K562 (cell line): Measurements from ENCODE around the gene ACTN1. TPM values are rescaled to one million over a fixed set of nuclear protein-coding genes. Genes with fewer than 3 reads are reported as not detected.
A peak's percentile ranks its signal among the peaks of the same experiment; 100 is the strongest.

Experiments
- ATAC-seq: fragments of 200-7000 bp; cut with Tn5 transposase; 3 replicates; pipeline ENCODE4 v1.9.1; 2020; ENCODE audit warnings: moderate library complexity
- BruUV-seq: library from RNA; stranded (reverse); fragments of 400-500 nt; replicated peaks from 2 replicates; lab custom pipeline; 2021; lab: Mats Ljungman, UMichigan
- CTCF ChIA-PET: fragments of 300-600 bp; formaldehyde crosslinking; extraction: SDS; loops from one replicate; lab custom pipeline; 2021; ENCODE audit warnings: low intra/inter-chr PET ratio; lab: Yijun Ruan, JAX
- POLR2A ChIA-PET: fragments of 300-600, 350-650 bp; sonication (Branson Sonifier 250); formaldehyde crosslinking; extraction: SDS; loops from one replicate; lab custom pipeline; 2021; ENCODE audit warnings: antibody characterized with exemption, inconsistent platforms; lab: Yijun Ruan, JAX
- DNase-seq, 4 experiments: peaks; one replicate each; pipeline versions ENCODE4 v3.0.0 to v3.0.0-alpha.2; 2011 to 2018; ENCODE audit warnings: low spot score in 3 of 4, mixed read lengths in 3 of 4; ENCODE audit errors: extremely low read depth in 1 of 4
- FAIRE-seq: peaks from 2 replicates; lab custom pipeline; 2011; peaks lifted over from hg19 to GRCh38; lab: Jason Lieb, UNC
- H2AFZ ChIP-seq: 2 replicates; pipeline ENCODE4 v1.6.0; 2011; ENCODE audit warnings: low read depth, low read length, control low read depth, inconsistent platforms
- H3K27ac ChIP-seq: fragments of 200-600 bp; 3 replicates; pipeline ENCODE4 v1.8.0; 2011; ENCODE audit warnings: low read depth, mild to moderate bottlenecking, control low read depth, inconsistent platforms, low read length, moderate library complexity, mixed read lengths; ENCODE audit errors: extremely low read depth
- H3K27me3 ChIP-seq, 2 experiments: fragments of 300-600 bp in 1 of 2; 2 replicates in 1 of 2; 3 replicates in 1 of 2; pipeline versions ENCODE4 v1.6.0 to v1.8.0; 2011; ENCODE audit warnings: inconsistent platforms in 2 of 2, low read length in 2 of 2, mild to moderate bottlenecking in 1 of 2, mixed read lengths in 1 of 2, moderate library complexity in 1 of 2; ENCODE audit not compliant: control insufficient read depth in 2 of 2, insufficient read depth in 2 of 2
- H3K36me3 ChIP-seq: fragments of 300-600 bp; 3 replicates; pipeline ENCODE4 v1.8.0; 2011; ENCODE audit warnings: mild to moderate bottlenecking, low read length, inconsistent platforms; ENCODE audit not compliant: control insufficient read depth, insufficient read depth
- H3K4me1 ChIP-seq, 2 experiments: fragments of 200-600 bp in 1 of 2; replicated peaks in 1 of 2; 2 replicates in 1 of 2; 3 replicates in 1 of 2; pipeline versions ENCODE4 v1.5.1 to v1.8.0; 2011; ENCODE audit warnings: inconsistent platforms in 2 of 2, low read length in 2 of 2, mild to moderate bottlenecking in 1 of 2, mixed read lengths in 1 of 2, moderate library complexity in 1 of 2; ENCODE audit not compliant: control insufficient read depth in 2 of 2, insufficient read depth in 2 of 2
- H3K4me2 ChIP-seq: 2 replicates; pipeline ENCODE4 v1.6.1; 2011; ENCODE audit warnings: low read length, control low read depth, inconsistent platforms, mixed read lengths; ENCODE audit not compliant: insufficient read depth
- H3K4me3 ChIP-seq: fragments of 200-600 bp; sonication (generic), shearing (Covaris generic); 2 replicates; pipeline ENCODE4 v1.5.1; 2016; ENCODE audit warnings: control low read depth, inconsistent platforms
- H3K79me2 ChIP-seq: fragments of 200-600 bp; 3 replicates; pipeline ENCODE4 v1.8.0; 2011; ENCODE audit warnings: low read length, inconsistent platforms; ENCODE audit not compliant: control insufficient read depth, insufficient read depth
- H3K9ac ChIP-seq, 2 experiments: 2 replicates each; pipeline versions ENCODE4 v1.6.0 to v1.6.1; 2011; ENCODE audit warnings: low read depth in 2 of 2, low read length in 2 of 2, control low read depth in 1 of 2, inconsistent platforms in 1 of 2, mild to moderate bottlenecking in 1 of 2, mixed read lengths in 1 of 2; ENCODE audit not compliant: insufficient read depth in 1 of 2
- H3K9me1 ChIP-seq: one replicate; pipeline ENCODE4 v1.6.0; 2011; ENCODE audit warnings: inconsistent platforms, mild to moderate bottlenecking, low read length, moderate library complexity; ENCODE audit not compliant: control insufficient read depth, insufficient read depth
- H3K9me3 ChIP-seq: replicated peaks from 2 replicates; pipeline ENCODE4 v1.5.1; 2011; ENCODE audit warnings: low read depth, low read length, inconsistent platforms; ENCODE audit not compliant: control insufficient read depth, insufficient read depth
- H4K20me1 ChIP-seq: replicated peaks from 2 replicates; pipeline ENCODE4 v1.6.1; 2011; ENCODE audit warnings: low read length, inconsistent platforms, mixed read lengths; ENCODE audit not compliant: control insufficient read depth, insufficient read depth
- ATF3 ChIP-seq, 2 experiments: fragments of 450-650 bp in 1 of 2; sonication (generic) in 1 of 2; formaldehyde crosslinking in 1 of 2; IDR thresholded peaks in 1 of 2; conservative IDR thresholded peaks in 1 of 2; 2 replicates each; pipeline versions ENCODE4 v1.6.1 to v1.8.1; 2016 to 2023; ENCODE audit warnings: mild to moderate bottlenecking in 2 of 2, moderate library complexity in 2 of 2, inconsistent platforms in 1 of 2, missing genetic modification reagents in 1 of 2
- EGR1 ChIP-seq: fragments of 450-650 bp; conservative IDR thresholded peaks from 2 replicates; pipeline ENCODE4 v1.6.1; 2017; ENCODE audit warnings: mild to moderate bottlenecking
- STAG1 ChIP-seq: sonication (generic); formaldehyde crosslinking; IDR thresholded peaks from 2 replicates; pipeline ENCODE4 v1.5.0; 2020; ENCODE audit warnings: missing genetic modification reagents, borderline replicate concordance
- TRIM24 ChIP-seq, 2 experiments: fragments of 450-650 bp; IDR thresholded peaks; 2 replicates each; pipeline ENCODE4 v1.6.1; 2016
- XRCC5 ChIP-seq: fragments of 200-400 bp; formaldehyde crosslinking; IDR thresholded peaks from 2 replicates; pipeline ENCODE4 v1.6.1; 2017; ENCODE audit warnings: low read depth, mild to moderate bottlenecking, low read length
- YY1 ChIP-seq, 3 experiments: IDR thresholded peaks; 2 replicates each; pipeline ENCODE4 v1.6.1; 2011; ENCODE audit warnings: low read length in 2 of 3, mild to moderate bottlenecking in 2 of 3, moderate library complexity in 2 of 3, borderline replicate concordance in 1 of 3, control low read depth in 1 of 3, low read depth in 1 of 3; ENCODE audit not compliant: insufficient read depth in 3 of 3, insufficient replicate concordance in 2 of 3, control insufficient read depth in 1 of 3, insufficient read length in 1 of 3; ENCODE audit errors: extremely low read depth in 1 of 3
- ZNF165 ChIP-seq: fragments of 250-450 bp; sonication (Bioruptor Pico); IDR thresholded peaks from 2 replicates; pipeline ENCODE4 v1.4.0; 2020; ENCODE audit warnings: borderline replicate concordance
- WGBS: fragments of 100-300 bp; shearing (Covaris generic); methylation state at CpG from one replicate; pipeline ENCODE4 v1.1.6; 2016; ENCODE audit warnings: low coverage, mixed read lengths; ENCODE audit not compliant: insufficient coverage; ENCODE audit errors: missing lambda C conversion rate; 5-methylcytosine and 5-hydroxymethylcytosine counted together
- in situ Hi-C: fragments of 300-500 bp; cut with MboI; formaldehyde crosslinking; loops from 4 replicates; pipeline ENCODE4 v1.15.0; 2018; ENCODE audit warnings: inconsistent platforms, mixed read lengths
- intact Hi-C: fragments of 100-400 bp; cut with micrococcal nuclease; formaldehyde crosslinking; loops from 2 replicates; pipeline ENCODE4 v1.14.2; 2022
- polyA plus RNA-seq, 8 experiments: library from polyadenylated mRNA; depleted of rRNA in 4 of 8; stranded (reverse) in 5 of 8; unstranded in 3 of 8; fragments of >200 nt; fragmentation: Nextera tagmentation in 2 of 8; fragmentation: Illumina TruSeq in 1 of 8; extraction: Ambion mirVana in 2 of 8; extraction: Trizol in 1 of 8; gene quantifications; 2 replicates each; pipeline versions ENCODE4 v1.2.1 to v1.2.3, GENCODE V29; 2011 to 2014; ENCODE audit warnings: inconsistent platforms in 1 of 8, missing spikeins in 1 of 8
- total RNA-seq, 7 experiments: library from RNA; depleted of rRNA in 6 of 7; stranded (reverse); fragments of >200 nt in 6 of 7; fragmentation: Illumina TruSeq in 2 of 7; extraction: Trizol in 2 of 7; gene quantifications; 2 replicates each; pipeline versions ENCODE4 v1.2.1 to v1.2.3, GENCODE V29; 2011 to 2021; ENCODE audit warnings: low replicate concordance in 1 of 7
- TF ChIP-seq, protein P1 (sequence below), 2 experiments: fragments of 450-650 bp; formaldehyde crosslinking in 1 of 2; IDR thresholded peaks; 2 replicates each; pipeline versions ENCODE4 v1.4.0 to v1.6.1; 2014 to 2020; ENCODE audit warnings: mild to moderate bottlenecking in 2 of 2, borderline replicate concordance in 1 of 2, low read depth in 1 of 2

ACTN1 gene
- total and polyA plus RNA-seq, 9 of the 15 experiments (the other 6 are each of a cell fraction or from before 2014, with no cell fraction given), result 2.2 to 67.7 (median 34.5) TPM

DNA sequence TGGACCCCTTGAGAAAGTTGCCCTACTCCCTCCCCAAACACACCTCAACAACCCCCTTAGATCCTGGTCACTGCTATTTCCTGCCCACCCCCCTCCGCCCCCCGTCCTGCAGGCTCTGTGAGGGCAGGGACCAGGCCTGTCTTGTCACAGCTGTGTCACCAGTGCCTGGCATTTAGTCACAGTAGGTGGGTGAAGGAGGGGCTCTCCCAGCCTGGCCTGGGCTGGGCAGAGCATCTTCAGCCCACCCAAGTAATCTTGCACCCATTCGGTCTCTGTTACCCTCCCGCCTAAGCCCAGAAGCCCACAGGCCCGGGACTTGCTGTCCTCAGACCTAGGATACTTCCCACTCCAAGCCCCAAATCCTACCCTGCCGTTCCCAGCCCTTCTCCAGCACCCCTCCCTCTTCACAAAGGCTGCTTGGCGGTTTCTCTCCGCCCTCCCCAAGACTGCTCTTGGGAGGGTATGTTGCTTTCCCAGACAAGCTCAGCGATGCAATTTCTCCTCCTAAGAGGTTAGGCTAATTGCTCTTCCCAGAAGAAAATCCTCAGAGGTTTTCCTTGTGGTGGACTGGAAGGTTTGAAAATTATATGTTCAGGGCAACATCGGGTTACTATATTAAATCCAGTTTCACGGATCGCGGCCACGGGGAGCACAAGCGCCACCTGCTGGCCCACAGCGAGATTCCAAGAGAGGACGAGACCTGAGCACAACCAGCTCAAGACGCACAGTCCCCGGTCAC lies 135.5 kb downstream of the ACTN1 start:
- H3K9me1 ChIP-seq, result no peaks in the 10 kb centered on the region
- H3K27ac ChIP-seq, result no peak overlapping the region
- CTCF ChIA-PET, result interaction anchor here (0.7 to 0.8 kb wide), 2 partner anchors 19 to 900 kb away, joined by 3 to 6 read pairs; no protein-coding TSS in a partner anchor
- 10% methylated on average over 15 of the region's 19 CpGs for WGBS
- intact Hi-C loops (no loop called here), in situ Hi-C loops (no loop called here)
- H3K36me3 ChIP-seq, result no peaks in the 10 kb centered on the region
- no TSS peak for BruUV-seq
- 0 out of 2 replicates have a peak, but pooled peaks cover 1% of the 10 kb centered on the region for H3K9me3 ChIP-seq
- peak overlapping the region; percentile 64 for H3K4me2 ChIP-seq
- no peaks in the 10 kb centered on the region for H4K20me1 ChIP-seq
- H3K4me3 ChIP-seq, result peak overlapping the region; percentile 27
- H3K79me2 ChIP-seq, result no peaks in the 10 kb centered on the region
- ATAC-seq (peak; percentile 97), FAIRE-seq (peak; percentile 88), DNase-seq (peak; percentile 49 to 71 (median 69))
- no peaks in the 10 kb centered on the region; a peak in 1 of 5 replicates for H3K27me3 ChIP-seq
- peak overlapping the region in 1 of 2 experiments; percentile 78; a peak in 1 of 4 replicates for H3K9ac ChIP-seq
- H2AFZ ChIP-seq, result peak overlapping the region; percentile 89
- H3K4me1 ChIP-seq, result no peaks in the 10 kb centered on the region
- POLR2A ChIA-PET, result interaction anchor here (0.9 kb wide), 1 partner anchor 31 kb away, joined by 3 read pairs; no protein-coding TSS in a partner anchor
- TF ChIP-seq YY1 (IDR thresholded peaks at IDR 0.05; ENCODE audit: borderline replicate concordance in 1 of 3, control insufficient read depth in 1 of 3, extremely low read depth in 1 of 3, insufficient read depth in 3 of 3, insufficient read length in 1 of 3, insufficient replicate concordance in 2 of 3, low read depth in 1 of 3, low read length in 2 of 3), result peak in 1 of 3 experiments; percentile 26
- peak; percentile 53; the same call in 1 of the 2 replicates for TF ChIP-seq XRCC5
- no peak for TF ChIP-seq EGR1
- no peak for TF ChIP-seq ATF3 (IDR thresholded peaks at IDR 0.05)
- TF ChIP-seq ATF3 (CRISPR knock-in tag; conservative IDR thresholded peaks at IDR 0.05), result no peak
- TF ChIP-seq STAG1, result peak; percentile 83
- TF ChIP-seq TRIM24 (IDR thresholded peaks at IDR 0.05), result peak in 1 of 2 experiments; percentile 30; a peak in 1 of 4 replicates
- TF ChIP-seq, protein P1, sequence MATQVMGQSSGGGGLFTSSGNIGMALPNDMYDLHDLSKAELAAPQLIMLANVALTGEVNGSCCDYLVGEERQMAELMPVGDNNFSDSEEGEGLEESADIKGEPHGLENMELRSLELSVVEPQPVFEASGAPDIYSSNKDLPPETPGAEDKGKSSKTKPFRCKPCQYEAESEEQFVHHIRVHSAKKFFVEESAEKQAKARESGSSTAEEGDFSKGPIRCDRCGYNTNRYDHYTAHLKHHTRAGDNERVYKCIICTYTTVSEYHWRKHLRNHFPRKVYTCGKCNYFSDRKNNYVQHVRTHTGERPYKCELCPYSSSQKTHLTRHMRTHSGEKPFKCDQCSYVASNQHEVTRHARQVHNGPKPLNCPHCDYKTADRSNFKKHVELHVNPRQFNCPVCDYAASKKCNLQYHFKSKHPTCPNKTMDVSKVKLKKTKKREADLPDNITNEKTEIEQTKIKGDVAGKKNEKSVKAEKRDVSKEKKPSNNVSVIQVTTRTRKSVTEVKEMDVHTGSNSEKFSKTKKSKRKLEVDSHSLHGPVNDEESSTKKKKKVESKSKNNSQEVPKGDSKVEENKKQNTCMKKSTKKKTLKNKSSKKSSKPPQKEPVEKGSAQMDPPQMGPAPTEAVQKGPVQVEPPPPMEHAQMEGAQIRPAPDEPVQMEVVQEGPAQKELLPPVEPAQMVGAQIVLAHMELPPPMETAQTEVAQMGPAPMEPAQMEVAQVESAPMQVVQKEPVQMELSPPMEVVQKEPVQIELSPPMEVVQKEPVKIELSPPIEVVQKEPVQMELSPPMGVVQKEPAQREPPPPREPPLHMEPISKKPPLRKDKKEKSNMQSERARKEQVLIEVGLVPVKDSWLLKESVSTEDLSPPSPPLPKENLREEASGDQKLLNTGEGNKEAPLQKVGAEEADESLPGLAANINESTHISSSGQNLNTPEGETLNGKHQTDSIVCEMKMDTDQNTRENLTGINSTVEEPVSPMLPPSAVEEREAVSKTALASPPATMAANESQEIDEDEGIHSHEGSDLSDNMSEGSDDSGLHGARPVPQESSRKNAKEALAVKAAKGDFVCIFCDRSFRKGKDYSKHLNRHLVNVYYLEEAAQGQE (IDR thresholded peaks at IDR 0.05; ENCODE audit: borderline replicate concordance), result peak; percentile 44; the same call in 1 of the 2 replicates
- TF ChIP-seq, protein P1 (CRISPR knock-in tag; IDR thresholded peaks at IDR 0.05; ENCODE audit: low read depth), result no peak
- TF ChIP-seq ZNF165, result no peak
